HepG2 (cell line): ENCODE measurements around the gene HOXA4. TPM values are rescaled to one million over a fixed set of nuclear protein-coding genes. Genes with fewer than 3 reads are reported as not detected.

Experiments used
- ATAC-seq: fragments of 200-7000 bp; cut with Tn5 transposase; 3 replicates; pipeline ENCODE4 v1.9.1; 2020; ENCODE audit warnings: mild to moderate bottlenecking, moderate library complexity
- BruUV-seq: library from RNA; stranded (reverse); fragments of 400-500 nt; replicated peaks from 2 replicates; lab custom pipeline; 2021; lab: Mats Ljungman, UMichigan
- CTCF ChIA-PET: fragments of 300-600 bp; formaldehyde crosslinking; extraction: SDS; loops from one replicate; lab custom pipeline; 2021; ENCODE audit warnings: low total read pairs, inconsistent platforms, low intra/inter-chr PET ratio; lab: Yijun Ruan, JAX
- POLR2A ChIA-PET: fragments of 350-600 bp; sonication (Branson Sonifier 250); formaldehyde crosslinking; loops from one replicate; lab custom pipeline; 2020; ENCODE audit warnings: antibody characterized with exemption, inconsistent platforms; lab: Yijun Ruan, JAX
- DNase-seq: peaks from one replicate; pipeline ENCODE4 v3.0.0-alpha.2; 2015; ENCODE audit warnings: low spot score
- FAIRE-seq: peaks from 3 replicates; lab custom pipeline; 2011; peaks lifted over from hg19 to GRCh38; lab: Jason Lieb, UNC
- H2AFZ ChIP-seq: one replicate; pipeline ENCODE4 v1.6.1; 2011; ENCODE audit warnings: low read length, inconsistent platforms
- H3K27ac ChIP-seq: fragments of 300-600 bp; 3 replicates; pipeline ENCODE4 v1.8.0; 2011; ENCODE audit warnings: mixed run types, mild to moderate bottlenecking, mixed read lengths, low read length, inconsistent platforms; ENCODE audit not compliant: insufficient read depth; ENCODE audit errors: extremely low read length
- H3K27me3 ChIP-seq, 2 experiments: fragments of 200-600 bp in 1 of 2; 2 replicates in 1 of 2; 3 replicates in 1 of 2; pipeline versions ENCODE4 v1.6.0 to v1.8.0; 2011; ENCODE audit warnings: low read length in 2 of 2, mild to moderate bottlenecking in 2 of 2, moderate library complexity in 2 of 2, inconsistent platforms in 1 of 2; ENCODE audit not compliant: insufficient read depth in 2 of 2, control insufficient read depth in 1 of 2
- H3K36me3 ChIP-seq, 2 experiments: fragments of 200-600 bp in 1 of 2; replicated peaks in 1 of 2; 2 replicates in 1 of 2; 3 replicates in 1 of 2; pipeline versions ENCODE4 v1.5.1 to v1.8.0; 2011; ENCODE audit warnings: low read length in 2 of 2, inconsistent platforms in 1 of 2; ENCODE audit not compliant: insufficient read depth in 2 of 2, control insufficient read depth in 1 of 2
- H3K4me1 ChIP-seq: 2 replicates; pipeline ENCODE4 v1.5.1; 2012; ENCODE audit warnings: low read length, inconsistent platforms; ENCODE audit not compliant: insufficient read depth
- H3K4me2 ChIP-seq: 2 replicates; pipeline ENCODE4 v1.6.0; 2011; ENCODE audit warnings: low read depth, low read length, inconsistent platforms
- H3K4me3 ChIP-seq, 3 experiments: fragments of 200-600 bp in 1 of 3; sonication (generic), shearing (Covaris generic) in 1 of 3; replicated peaks in 1 of 3; 2 replicates each; pipeline ENCODE4 v1.5.1; 2011 to 2016; ENCODE audit warnings: low read length in 3 of 3, inconsistent platforms in 2 of 3, low read depth in 2 of 3, mild to moderate bottlenecking in 2 of 3, control low read depth in 1 of 3, mixed read lengths in 1 of 3; ENCODE audit not compliant: insufficient read depth in 1 of 3
- H3K79me2 ChIP-seq: one replicate; pipeline ENCODE4 v1.6.1; 2011; ENCODE audit warnings: low read length, inconsistent platforms; ENCODE audit not compliant: insufficient read depth
- H3K9ac ChIP-seq: 2 replicates; pipeline ENCODE4 v1.6.0; 2011; ENCODE audit warnings: mild to moderate bottlenecking, low read depth, low read length, inconsistent platforms; ENCODE audit not compliant: insufficient read depth
- H3K9me3 ChIP-seq: 2 replicates; pipeline ENCODE4 v1.5.1; 2012; ENCODE audit warnings: mild to moderate bottlenecking, low read length
- H4K20me1 ChIP-seq: 2 replicates; pipeline ENCODE4 v1.6.0; 2011; ENCODE audit warnings: inconsistent platforms, mild to moderate bottlenecking, low read length, moderate library complexity; ENCODE audit not compliant: insufficient read depth
- BHLHE40 ChIP-seq: IDR thresholded peaks from 2 replicates; pipeline ENCODE4 v1.6.1; 2011; ENCODE audit warnings: low read length, improper control_type of control experiment
- MLX ChIP-seq: IDR thresholded peaks from 2 replicates; pipeline ENCODE4 v1.6.1; 2016
- MTA3 ChIP-seq: sonication (generic); formaldehyde crosslinking; IDR thresholded peaks from 2 replicates; pipeline ENCODE4 v1.4.0; 2020; ENCODE audit warnings: missing genetic modification reagents
- MYC ChIP-seq: sonication (generic); formaldehyde crosslinking; IDR thresholded peaks from 2 replicates; pipeline ENCODE4 v1.9.0; 2021; ENCODE audit warnings: missing genetic modification reagents, borderline replicate concordance
- ZBTB21 ChIP-seq: sonication (generic); formaldehyde crosslinking; IDR thresholded peaks from 2 replicates; pipeline ENCODE4 v1.4.0; 2020; ENCODE audit warnings: missing genetic modification reagents
- ZFP62 ChIP-seq: sonication (generic); formaldehyde crosslinking; IDR thresholded peaks from 2 replicates; pipeline ENCODE4 v1.4.0; 2020; ENCODE audit warnings: missing genetic modification reagents
- ZNF747 ChIP-seq: sonication (generic); formaldehyde crosslinking; IDR thresholded peaks from 2 replicates; pipeline ENCODE4 v1.8.1; 2023; ENCODE audit warnings: missing genetic modification reagents, mild to moderate bottlenecking, borderline replicate concordance
- WGBS: methylation state at CpG from one replicate; pipeline ENCODE4 v1.1.6; 2017; ENCODE audit warnings: low lambda C conversion rate; 5-methylcytosine and 5-hydroxymethylcytosine counted together
- in situ Hi-C: cut with HindIII; loops from 2 replicates; pipeline ENCODE4 v1.10.0; 2017; ENCODE audit warnings: low pct_unique_long_range_greater_than_20kb; ENCODE audit not compliant: extremely low pct_ligation_motif_present
- intact Hi-C: fragments of 100-400 bp; cut with micrococcal nuclease; formaldehyde crosslinking; loops from one replicate; pipeline ENCODE4 v1.10.0; 2022; ENCODE audit not compliant: unreplicated experiment
- polyA plus RNA-seq, 8 experiments: library from polyadenylated mRNA; depleted of rRNA in 3 of 8; stranded (reverse) in 7 of 8; unstranded in 1 of 8; fragments of >200 nt; fragmentation: Illumina TruSeq in 4 of 8; extraction: Trizol in 4 of 8; gene quantifications; 2 replicates each; pipeline versions ENCODE4 v1.2.1 to v1.2.3, GENCODE V29; 2011 to 2016; ENCODE audit warnings: low read depth in 4 of 8, missing spikeins in 1 of 8, mixed read lengths in 1 of 8; ENCODE audit not compliant: insufficient read depth in 1 of 8
- total RNA-seq, 5 experiments: library from RNA; depleted of rRNA; stranded (reverse); fragments of >200 nt; fragmentation: Illumina TruSeq; extraction: Trizol; gene quantifications; 2 replicates each; pipeline ENCODE4 v1.2.3, GENCODE V29; 2016; ENCODE audit warnings: low read depth in 1 of 5
- TF ChIP-seq, protein P1 (sequence below): sonication (generic); formaldehyde crosslinking; IDR thresholded peaks from 2 replicates; pipeline ENCODE4 v1.4.0; 2020; ENCODE audit warnings: mild to moderate bottlenecking, missing genetic modification reagents
- TF ChIP-seq, protein P2 (sequence below), 2 experiments: sonication (generic) in 1 of 2; formaldehyde crosslinking in 1 of 2; IDR thresholded peaks; 2 replicates each; pipeline versions ENCODE4 v1.5.1 to v1.6.1; 2011 to 2020; ENCODE audit warnings: borderline replicate concordance in 1 of 2, low read depth in 1 of 2, low read length in 1 of 2, mild to moderate bottlenecking in 1 of 2, missing genetic modification reagents in 1 of 2, moderate library complexity in 1 of 2
- TF ChIP-seq, protein P3 (sequence below): sonication (generic); formaldehyde crosslinking; conservative IDR thresholded peaks from 2 replicates; pipeline ENCODE4 v1.4.0; 2020; ENCODE audit warnings: missing genetic modification reagents
- TF ChIP-seq, protein P4 (sequence below): sonication (generic); formaldehyde crosslinking; IDR thresholded peaks from 2 replicates; pipeline ENCODE4 v1.5.1; 2020; ENCODE audit warnings: mild to moderate bottlenecking, missing genetic modification reagents, moderate library complexity

Gene HOXA4
- total and polyA plus RNA-seq, 2 of the 13 experiments (the other 11 are each of a cell fraction or from before 2014, with no cell fraction given), result 2.4 to 5.4 TPM

GRCh38 chr7:27156916-27157701 lies 26.6 kb upstream of the HOXA4 start (continued):
- TF ChIP-seq, protein P1, sequence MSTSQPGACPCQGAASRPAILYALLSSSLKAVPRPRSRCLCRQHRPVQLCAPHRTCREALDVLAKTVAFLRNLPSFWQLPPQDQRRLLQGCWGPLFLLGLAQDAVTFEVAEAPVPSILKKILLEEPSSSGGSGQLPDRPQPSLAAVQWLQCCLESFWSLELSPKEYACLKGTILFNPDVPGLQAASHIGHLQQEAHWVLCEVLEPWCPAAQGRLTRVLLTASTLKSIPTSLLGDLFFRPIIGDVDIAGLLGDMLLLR, result no peak
- TF ChIP-seq ZBTB21 (no peak), ZFP62 (CRISPR knock-in tag) (no peak), BHLHE40 (no peak), ZNF747 (no peak)

DNA sequence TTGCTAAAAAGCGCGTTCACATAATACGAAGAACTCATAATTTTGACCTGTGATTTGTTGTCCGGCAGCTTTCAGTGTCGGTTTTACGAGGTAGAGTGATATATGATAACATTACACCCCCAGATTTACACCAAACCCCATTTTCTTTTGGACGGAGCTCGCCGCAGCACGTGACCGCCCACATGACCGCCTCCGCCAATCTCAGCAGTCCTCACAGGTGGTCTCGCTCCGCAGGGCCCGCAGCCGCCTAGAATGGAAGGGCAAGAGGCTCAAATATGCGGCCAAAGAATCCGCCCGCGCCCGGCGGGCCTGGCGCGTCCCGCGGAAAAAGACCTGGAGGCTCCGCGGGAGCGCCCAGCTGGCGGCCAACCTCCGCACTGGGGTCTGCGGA lies 25.9 kb upstream of the HOXA4 start, which contains the start of gene HOXA7:
Gene HOXA7, minus strand, starts transcription at position 168 of the 391 bp plus-strand sequence. Its CDS starts 130 bp downstream, at position 38.
- H3K27me3 ChIP-seq, result peaks cover 6 to 56% of the 10 kb centered on the region in 2 experiments
- H3K4me1 ChIP-seq, result peaks cover 28% of the 10 kb centered on the region
- H4K20me1 ChIP-seq, result no peaks in the 10 kb centered on the region
- peak within 1 kb of the TSS; percentile 60 for H3K4me2 ChIP-seq
- no peaks in the 10 kb centered on the region for H3K9me3 ChIP-seq
- in situ Hi-C loops (loop anchor here (5.0 to 25.0 kb wide), 2 partner anchors 789 to 1069 kb away; no protein-coding TSS in a partner anchor), intact Hi-C loops (no loop called here)
- ATAC-seq (no peak), DNase-seq (no peak), FAIRE-seq (no peak)
- H3K27ac ChIP-seq, result no peak within 1 kb of the TSS
- POLR2A ChIA-PET, result interaction anchor here (0.6 kb wide), 1 partner anchor 35 kb away, joined by 3 read pairs; no protein-coding TSS in a partner anchor
- no peak within 1 kb of the TSS for H2AFZ ChIP-seq
- BruUV-seq, result no TSS peak
- 46% methylated on average over 15 of the region's 33 CpGs for WGBS
- no peaks in the 10 kb centered on the region for H3K79me2 ChIP-seq
- H3K36me3 ChIP-seq, result no peaks in the 10 kb centered on the region
- CTCF ChIA-PET, result no interaction called here
- no peak within 1 kb of the TSS for H3K9ac ChIP-seq
- H3K4me3 ChIP-seq, result peak within 1 kb of the TSS; percentile 40 to 48 (median 42); a peak in 5 of 6 replicates
- TF ChIP-seq, protein P2, sequence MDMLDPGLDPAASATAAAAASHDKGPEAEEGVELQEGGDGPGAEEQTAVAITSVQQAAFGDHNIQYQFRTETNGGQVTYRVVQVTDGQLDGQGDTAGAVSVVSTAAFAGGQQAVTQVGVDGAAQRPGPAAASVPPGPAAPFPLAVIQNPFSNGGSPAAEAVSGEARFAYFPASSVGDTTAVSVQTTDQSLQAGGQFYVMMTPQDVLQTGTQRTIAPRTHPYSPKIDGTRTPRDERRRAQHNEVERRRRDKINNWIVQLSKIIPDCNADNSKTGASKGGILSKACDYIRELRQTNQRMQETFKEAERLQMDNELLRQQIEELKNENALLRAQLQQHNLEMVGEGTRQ (IDR thresholded peaks at IDR 0.05; ENCODE audit: low read depth, low read length), result peak; percentile 87
- TF ChIP-seq, protein P2 (CRISPR knock-in tag; IDR thresholded peaks at IDR 0.05; ENCODE audit: borderline replicate concordance), result peak; percentile 74; the same call in 1 of the 2 replicates
- TF ChIP-seq, protein P3, sequence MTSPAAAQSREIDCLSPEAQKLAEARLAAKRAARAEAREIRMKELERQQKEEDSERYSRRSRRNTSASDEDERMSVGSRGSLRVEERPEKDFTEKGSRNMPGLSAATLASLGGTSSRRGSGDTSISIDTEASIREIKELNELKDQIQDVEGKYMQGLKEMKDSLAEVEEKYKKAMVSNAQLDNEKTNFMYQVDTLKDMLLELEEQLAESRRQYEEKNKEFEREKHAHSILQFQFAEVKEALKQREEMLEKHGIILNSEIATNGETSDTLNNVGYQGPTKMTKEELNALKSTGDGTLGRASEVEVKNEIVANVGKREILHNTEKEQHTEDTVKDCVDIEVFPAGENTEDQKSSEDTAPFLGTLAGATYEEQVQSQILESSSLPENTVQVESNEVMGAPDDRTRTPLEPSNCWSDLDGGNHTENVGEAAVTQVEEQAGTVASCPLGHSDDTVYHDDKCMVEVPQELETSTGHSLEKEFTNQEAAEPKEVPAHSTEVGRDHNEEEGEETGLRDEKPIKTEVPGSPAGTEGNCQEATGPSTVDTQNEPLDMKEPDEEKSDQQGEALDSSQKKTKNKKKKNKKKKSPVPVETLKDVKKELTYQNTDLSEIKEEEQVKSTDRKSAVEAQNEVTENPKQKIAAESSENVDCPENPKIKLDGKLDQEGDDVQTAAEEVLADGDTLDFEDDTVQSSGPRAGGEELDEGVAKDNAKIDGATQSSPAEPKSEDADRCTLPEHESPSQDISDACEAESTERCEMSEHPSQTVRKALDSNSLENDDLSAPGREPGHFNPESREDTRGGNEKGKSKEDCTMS (CRISPR knock-in tag), result no peak
- TF ChIP-seq MTA3 (CRISPR knock-in tag) (no peak), MYC (CRISPR knock-in tag) (no peak), MLX (CRISPR knock-in tag) (no peak)
- TF ChIP-seq, protein P4, sequence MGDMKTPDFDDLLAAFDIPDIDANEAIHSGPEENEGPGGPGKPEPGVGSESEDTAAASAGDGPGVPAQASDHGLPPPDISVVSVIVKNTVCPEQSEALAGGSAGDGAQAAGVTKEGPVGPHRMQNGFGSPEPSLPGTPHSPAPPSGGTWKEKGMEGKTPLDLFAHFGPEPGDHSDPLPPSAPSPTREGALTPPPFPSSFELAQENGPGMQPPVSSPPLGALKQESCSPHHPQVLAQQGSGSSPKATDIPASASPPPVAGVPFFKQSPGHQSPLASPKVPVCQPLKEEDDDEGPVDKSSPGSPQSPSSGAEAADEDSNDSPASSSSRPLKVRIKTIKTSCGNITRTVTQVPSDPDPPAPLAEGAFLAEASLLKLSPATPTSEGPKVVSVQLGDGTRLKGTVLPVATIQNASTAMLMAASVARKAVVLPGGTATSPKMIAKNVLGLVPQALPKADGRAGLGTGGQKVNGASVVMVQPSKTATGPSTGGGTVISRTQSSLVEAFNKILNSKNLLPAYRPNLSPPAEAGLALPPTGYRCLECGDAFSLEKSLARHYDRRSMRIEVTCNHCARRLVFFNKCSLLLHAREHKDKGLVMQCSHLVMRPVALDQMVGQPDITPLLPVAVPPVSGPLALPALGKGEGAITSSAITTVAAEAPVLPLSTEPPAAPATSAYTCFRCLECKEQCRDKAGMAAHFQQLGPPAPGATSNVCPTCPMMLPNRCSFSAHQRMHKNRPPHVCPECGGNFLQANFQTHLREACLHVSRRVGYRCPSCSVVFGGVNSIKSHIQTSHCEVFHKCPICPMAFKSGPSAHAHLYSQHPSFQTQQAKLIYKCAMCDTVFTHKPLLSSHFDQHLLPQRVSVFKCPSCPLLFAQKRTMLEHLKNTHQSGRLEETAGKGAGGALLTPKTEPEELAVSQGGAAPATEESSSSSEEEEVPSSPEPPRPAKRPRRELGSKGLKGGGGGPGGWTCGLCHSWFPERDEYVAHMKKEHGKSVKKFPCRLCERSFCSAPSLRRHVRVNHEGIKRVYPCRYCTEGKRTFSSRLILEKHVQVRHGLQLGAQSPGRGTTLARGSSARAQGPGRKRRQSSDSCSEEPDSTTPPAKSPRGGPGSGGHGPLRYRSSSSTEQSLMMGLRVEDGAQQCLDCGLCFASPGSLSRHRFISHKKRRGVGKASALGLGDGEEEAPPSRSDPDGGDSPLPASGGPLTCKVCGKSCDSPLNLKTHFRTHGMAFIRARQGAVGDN, result peak; percentile 12; the same call in 1 of the 2 replicates
